HepG2 (cell line): ENCODE measurements around the gene KLF12. TPM values are rescaled to one million over a fixed set of nuclear protein-coding genes. Genes with fewer than 3 reads are reported as not detected.
A peak's percentile ranks its signal among the peaks of the same experiment; 100 is the strongest.

Source experiments
- ATAC-seq: fragments of 200-7000 bp; cut with Tn5 transposase; 3 replicates; pipeline ENCODE4 v1.9.1; 2020; ENCODE audit warnings: mild to moderate bottlenecking, moderate library complexity
- BruUV-seq: library from RNA; stranded (reverse); fragments of 400-500 nt; replicated peaks from 2 replicates; lab custom pipeline; 2021; lab: Mats Ljungman, UMichigan
- CTCF ChIA-PET: fragments of 300-600 bp; formaldehyde crosslinking; extraction: SDS; loops from one replicate; lab custom pipeline; 2021; ENCODE audit warnings: low total read pairs, inconsistent platforms, low intra/inter-chr PET ratio; lab: Yijun Ruan, JAX
- POLR2A ChIA-PET: fragments of 350-600 bp; sonication (Branson Sonifier 250); formaldehyde crosslinking; loops from one replicate; lab custom pipeline; 2020; ENCODE audit warnings: antibody characterized with exemption, inconsistent platforms; lab: Yijun Ruan, JAX
- DNase-seq: peaks from one replicate; pipeline ENCODE4 v3.0.0-alpha.2; 2015; ENCODE audit warnings: low spot score
- FAIRE-seq: peaks from 3 replicates; lab custom pipeline; 2011; peaks lifted over from hg19 to GRCh38; lab: Jason Lieb, UNC
- H2AFZ ChIP-seq: one replicate; pipeline ENCODE4 v1.6.1; 2011; ENCODE audit warnings: low read length, inconsistent platforms
- H3K27ac ChIP-seq: fragments of 300-600 bp; 3 replicates; pipeline ENCODE4 v1.8.0; 2011; ENCODE audit warnings: mixed run types, mild to moderate bottlenecking, mixed read lengths, low read length, inconsistent platforms; ENCODE audit not compliant: insufficient read depth; ENCODE audit errors: extremely low read length
- H3K27me3 ChIP-seq, 2 experiments: fragments of 200-600 bp in 1 of 2; 2 replicates in 1 of 2; 3 replicates in 1 of 2; pipeline versions ENCODE4 v1.6.0 to v1.8.0; 2011; ENCODE audit warnings: low read length in 2 of 2, mild to moderate bottlenecking in 2 of 2, moderate library complexity in 2 of 2, inconsistent platforms in 1 of 2; ENCODE audit not compliant: insufficient read depth in 2 of 2, control insufficient read depth in 1 of 2
- H3K36me3 ChIP-seq, 2 experiments: fragments of 200-600 bp in 1 of 2; replicated peaks in 1 of 2; 2 replicates in 1 of 2; 3 replicates in 1 of 2; pipeline versions ENCODE4 v1.5.1 to v1.8.0; 2011; ENCODE audit warnings: low read length in 2 of 2, inconsistent platforms in 1 of 2; ENCODE audit not compliant: insufficient read depth in 2 of 2, control insufficient read depth in 1 of 2
- H3K4me1 ChIP-seq: 2 replicates; pipeline ENCODE4 v1.5.1; 2012; ENCODE audit warnings: low read length, inconsistent platforms; ENCODE audit not compliant: insufficient read depth
- H3K4me2 ChIP-seq: 2 replicates; pipeline ENCODE4 v1.6.0; 2011; ENCODE audit warnings: low read depth, low read length, inconsistent platforms
- H3K4me3 ChIP-seq, 3 experiments: fragments of 200-600 bp in 1 of 3; sonication (generic), shearing (Covaris generic) in 1 of 3; replicated peaks in 1 of 3; 2 replicates each; pipeline ENCODE4 v1.5.1; 2011 to 2016; ENCODE audit warnings: low read length in 3 of 3, inconsistent platforms in 2 of 3, low read depth in 2 of 3, mild to moderate bottlenecking in 2 of 3, control low read depth in 1 of 3, mixed read lengths in 1 of 3; ENCODE audit not compliant: insufficient read depth in 1 of 3
- H3K79me2 ChIP-seq: one replicate; pipeline ENCODE4 v1.6.1; 2011; ENCODE audit warnings: low read length, inconsistent platforms; ENCODE audit not compliant: insufficient read depth
- H3K9ac ChIP-seq: 2 replicates; pipeline ENCODE4 v1.6.0; 2011; ENCODE audit warnings: mild to moderate bottlenecking, low read depth, low read length, inconsistent platforms; ENCODE audit not compliant: insufficient read depth
- H3K9me3 ChIP-seq: 2 replicates; pipeline ENCODE4 v1.5.1; 2012; ENCODE audit warnings: mild to moderate bottlenecking, low read length
- H4K20me1 ChIP-seq: 2 replicates; pipeline ENCODE4 v1.6.0; 2011; ENCODE audit warnings: inconsistent platforms, mild to moderate bottlenecking, low read length, moderate library complexity; ENCODE audit not compliant: insufficient read depth
- ATM ChIP-seq: fragments of 450-650 bp; IDR thresholded peaks from 2 replicates; pipeline ENCODE4 v1.7.1; 2017; ENCODE audit warnings: mild to moderate bottlenecking, borderline replicate concordance
- CEBPZ ChIP-seq: IDR thresholded peaks from 2 replicates; pipeline ENCODE4 v1.6.1; 2012; ENCODE audit warnings: low read length, improper control_type of control experiment
- FOXA3 ChIP-seq: IDR thresholded peaks from 2 replicates; pipeline ENCODE4 v1.6.1; 2016; ENCODE audit warnings: missing genetic modification reagents, missing compliant biosample characterization
- FOXJ3 ChIP-seq: sonication (generic); formaldehyde crosslinking; IDR thresholded peaks from 2 replicates; pipeline ENCODE4 v1.4.0; 2020; ENCODE audit warnings: missing genetic modification reagents, mild to moderate bottlenecking, borderline replicate concordance
- HCFC1 ChIP-seq: fragments of 150-350 bp; IDR thresholded peaks from 2 replicates; pipeline ENCODE4 v1.6.1; 2014; ENCODE audit warnings: low read depth, low read length
- HDAC1 ChIP-seq: sonication (generic); formaldehyde crosslinking; IDR thresholded peaks from 2 replicates; pipeline ENCODE4 v1.5.1; 2020; ENCODE audit warnings: mild to moderate bottlenecking, missing genetic modification reagents
- HNF4A ChIP-seq: sonication (generic); formaldehyde crosslinking; IDR thresholded peaks from 2 replicates; pipeline ENCODE4 v1.4.0; 2020; ENCODE audit warnings: missing genetic modification reagents
- HOMEZ ChIP-seq: IDR thresholded peaks from 2 replicates; pipeline ENCODE4 v1.6.1; 2016; ENCODE audit warnings: low read depth
- HOXD1 ChIP-seq: sonication (generic); formaldehyde crosslinking; IDR thresholded peaks from 2 replicates; pipeline ENCODE4 v1.5.0; 2020; ENCODE audit warnings: missing genetic modification reagents
- MZF1 ChIP-seq: sonication (generic); formaldehyde crosslinking; IDR thresholded peaks from 2 replicates; pipeline ENCODE4 v1.8.1; 2023; ENCODE audit warnings: mild to moderate bottlenecking, missing genetic modification reagents, borderline replicate concordance
- NAIF1 ChIP-seq: sonication (generic); formaldehyde crosslinking; IDR thresholded peaks from 2 replicates; pipeline ENCODE4 v1.5.0; 2020; ENCODE audit warnings: mild to moderate bottlenecking, missing genetic modification reagents, borderline replicate concordance
- NCOA2 ChIP-seq: sonication (generic); formaldehyde crosslinking; IDR thresholded peaks from 2 replicates; pipeline ENCODE4 v1.8.0; 2022; ENCODE audit warnings: inconsistent platforms
- NFYB ChIP-seq: sonication (generic); formaldehyde crosslinking; IDR thresholded peaks from 2 replicates; pipeline ENCODE4 v1.4.0; 2020; ENCODE audit warnings: missing genetic modification reagents
- SETDB1 ChIP-seq: sonication (generic); formaldehyde crosslinking; IDR thresholded peaks from 2 replicates; pipeline ENCODE4 v1.5.1; 2020; ENCODE audit warnings: missing genetic modification reagents, mild to moderate bottlenecking, borderline replicate concordance
- SOX6 ChIP-seq, 2 experiments: fragments of 450-650 bp in 1 of 2; sonication (generic) in 1 of 2; formaldehyde crosslinking in 1 of 2; IDR thresholded peaks; 2 replicates each; pipeline versions ENCODE4 v1.4.0 to v1.6.1; 2017 to 2020; ENCODE audit warnings: antibody characterized with exemption in 1 of 2, mild to moderate bottlenecking in 1 of 2, missing genetic modification reagents in 1 of 2
- TFAP4 ChIP-seq: sonication (generic); IDR thresholded peaks from 2 replicates; pipeline ENCODE4 v1.6.1; 2016; ENCODE audit warnings: low read depth, borderline replicate concordance
- ZNF317 ChIP-seq: sonication (generic); formaldehyde crosslinking; IDR thresholded peaks from 2 replicates; pipeline ENCODE4 v1.5.0; 2020; ENCODE audit warnings: mild to moderate bottlenecking, missing genetic modification reagents
- ZNF432 ChIP-seq: sonication (generic); formaldehyde crosslinking; IDR thresholded peaks from 2 replicates; pipeline ENCODE4 v1.5.0; 2020; ENCODE audit warnings: missing genetic modification reagents, mild to moderate bottlenecking, borderline replicate concordance
- ZNF615 ChIP-seq: sonication (generic); formaldehyde crosslinking; IDR thresholded peaks from 2 replicates; pipeline ENCODE4 v1.5.0; 2020; ENCODE audit warnings: mild to moderate bottlenecking, missing genetic modification reagents, borderline replicate concordance
- ZNF772 ChIP-seq: sonication (generic); formaldehyde crosslinking; IDR thresholded peaks from 2 replicates; pipeline ENCODE4 v1.5.0; 2020; ENCODE audit warnings: mild to moderate bottlenecking, missing genetic modification reagents
- WGBS: methylation state at CpG from one replicate; pipeline ENCODE4 v1.1.6; 2017; ENCODE audit warnings: low lambda C conversion rate; 5-methylcytosine and 5-hydroxymethylcytosine counted together
- in situ Hi-C: cut with HindIII; loops from 2 replicates; pipeline ENCODE4 v1.10.0; 2017; ENCODE audit warnings: low pct_unique_long_range_greater_than_20kb; ENCODE audit not compliant: extremely low pct_ligation_motif_present
- intact Hi-C: fragments of 100-400 bp; cut with micrococcal nuclease; formaldehyde crosslinking; loops from one replicate; pipeline ENCODE4 v1.10.0; 2022; ENCODE audit not compliant: unreplicated experiment
- polyA plus RNA-seq, 8 experiments: library from polyadenylated mRNA; depleted of rRNA in 3 of 8; stranded (reverse) in 7 of 8; unstranded in 1 of 8; fragments of >200 nt; fragmentation: Illumina TruSeq in 4 of 8; extraction: Trizol in 4 of 8; gene quantifications; 2 replicates each; pipeline versions ENCODE4 v1.2.1 to v1.2.3, GENCODE V29; 2011 to 2016; ENCODE audit warnings: low read depth in 4 of 8, missing spikeins in 1 of 8, mixed read lengths in 1 of 8; ENCODE audit not compliant: insufficient read depth in 1 of 8
- total RNA-seq, 5 experiments: library from RNA; depleted of rRNA; stranded (reverse); fragments of >200 nt; fragmentation: Illumina TruSeq; extraction: Trizol; gene quantifications; 2 replicates each; pipeline ENCODE4 v1.2.3, GENCODE V29; 2016; ENCODE audit warnings: low read depth in 1 of 5

KLF12 gene
- total and polyA plus RNA-seq, 2 of the 13 experiments (the other 11 are each of a cell fraction or from before 2014, with no cell fraction given) = 0.66 to 1.5 TPM

- no peak overlapping the region for H3K9ac ChIP-seq
- no peak overlapping the region for H2AFZ ChIP-seq
- peaks cover 55% of the 10 kb centered on the region for H3K4me1 ChIP-seq
- no TSS peak for BruUV-seq
- H3K27ac ChIP-seq = no peak overlapping the region
- peaks cover 0 to 23% of the 10 kb centered on the region in 2 experiments; a peak in 1 of 5 replicates for H3K27me3 ChIP-seq
- no peaks in the 10 kb centered on the region for H4K20me1 ChIP-seq
- intact Hi-C loops = loop anchor here (5.0 to 10.0 kb wide), 3 partner anchors 96 to 296 kb away; no protein-coding TSS in a partner anchor
- FAIRE-seq = peak; percentile 84
- 13% methylated on average over 3 of the region's 3 CpGs for WGBS
- no peaks in the 10 kb centered on the region for H3K36me3 ChIP-seq
- POLR2A ChIA-PET = no interaction called here
- peak; percentile 57 for ATAC-seq
- H3K4me2 ChIP-seq = peak overlapping the region; percentile 70; the same call in 1 of the 2 replicates
- DNase-seq = peak; percentile 58
- H3K4me3 ChIP-seq = no peak overlapping the region
- no peaks in the 10 kb centered on the region for H3K9me3 ChIP-seq
- CTCF ChIA-PET = no interaction called here
- in situ Hi-C loops = no loop called here
- peaks cover 5% of the 10 kb centered on the region for H3K79me2 ChIP-seq
- TF ChIP-seq NCOA2 (CRISPR knock-in tag) (peak; percentile 33; the same call in 1 of the 2 replicates), HNF4A (CRISPR knock-in tag) (peak; percentile 69), NFYB (CRISPR knock-in tag) (no peak), ATM (no peak), NAIF1 (CRISPR knock-in tag) (no peak), ZNF772 (CRISPR knock-in tag) (no peak), FOXA3 (CRISPR knock-in tag) (peak; percentile 75), MZF1 (CRISPR knock-in tag) (no peak), ZNF317 (CRISPR knock-in tag) (peak; percentile 90), ZNF615 (CRISPR knock-in tag) (no peak), HOXD1 (CRISPR knock-in tag) (no peak), HOMEZ (CRISPR knock-in tag) (peak; percentile 49; the same call in 1 of the 2 replicates), TFAP4 (peak; percentile 92), FOXJ3 (CRISPR knock-in tag) (peak; percentile 31; the same call in 1 of the 2 replicates), HDAC1 (CRISPR knock-in tag) (peak; percentile 62), SOX6 (IDR thresholded peaks at IDR 0.05) (no peak), SOX6 (CRISPR knock-in tag; IDR thresholded peaks at IDR 0.05) (peak; percentile 60; the same call in 1 of the 2 replicates), CEBPZ (no peak), SETDB1 (CRISPR knock-in tag) (no peak), ZNF432 (CRISPR knock-in tag) (no peak), HCFC1 (no peak)
Measured at GRCh38 chr13:74131227-74131626, 3.0 kb downstream of the KLF12 start.
